Spleen (tissue), 7 donors: ENCODE results near the gene HMX2.
"Not testable (repeated sequence)": the region's sequence is repeated elsewhere in the genome, so short reads cannot be mapped to it uniquely, and the experiment has no call there.

Experiments used
- POLR2A ChIP-seq, 3 donors: fragments of 450-650 bp; IDR thresholded peaks; one replicate each; pipeline ENCODE4 v1.5.1; 2017; ENCODE audit warnings: antibody characterized with exemption in 3 of 3, mild to moderate bottlenecking in 1 of 3
- POLR2AphosphoS5 ChIP-seq, 3 donors: sonication (generic); formaldehyde crosslinking; IDR thresholded peaks; one replicate each; pipeline ENCODE4 v1.5.1; 2017; ENCODE audit warnings: antibody characterized with exemption in 3 of 3
- TF ChIP-seq, protein P1 (sequence below), 11 experiments: fragments of 200-600 bp in 7 of 11; fragments of 450-650 bp in 4 of 11; sonication (generic) in 4 of 11; IDR thresholded peaks in 8 of 11; conservative IDR thresholded peaks in 3 of 11; 1 replicate in 7 of 11; 2 replicates in 4 of 11; pipeline versions ENCODE4 v1.4.0 to v1.8.0; 2016 to 2021; ENCODE audit warnings: antibody characterized with exemption in 11 of 11, inconsistent platforms in 4 of 11, mild to moderate bottlenecking in 1 of 11
- donor health status: DM: no; HTN: no; CAD: no; lungs with moderate emphysema.
- donor health status: DM: no; HTN: no; CAD: no.
- donor health status: DM: no; HTN: no; CAD: no.

DNA sequence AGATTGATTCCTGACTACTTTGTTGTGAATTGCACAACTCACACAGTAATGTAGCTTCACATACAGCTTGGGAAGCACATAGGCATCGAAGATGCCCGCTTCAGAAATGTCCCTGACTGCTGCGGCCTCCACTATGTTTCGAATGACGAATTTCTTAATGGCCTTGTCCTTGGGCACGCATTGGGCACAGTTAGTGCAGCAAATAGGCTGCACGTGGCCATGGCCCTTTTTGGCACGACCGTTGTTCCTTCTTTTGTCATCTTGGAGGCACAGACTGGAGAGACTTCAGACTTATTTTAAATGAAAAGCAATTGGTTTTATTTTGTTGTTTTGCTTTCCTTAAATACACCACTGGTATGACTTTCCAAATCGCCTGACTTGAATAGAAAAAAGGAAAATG is 23.7 kb downstream of the HMX2 start:
- not testable (repeated sequence) for TF ChIP-seq POLR2A (IDR thresholded peaks at IDR 0.05)
- TF ChIP-seq, protein P1, sequence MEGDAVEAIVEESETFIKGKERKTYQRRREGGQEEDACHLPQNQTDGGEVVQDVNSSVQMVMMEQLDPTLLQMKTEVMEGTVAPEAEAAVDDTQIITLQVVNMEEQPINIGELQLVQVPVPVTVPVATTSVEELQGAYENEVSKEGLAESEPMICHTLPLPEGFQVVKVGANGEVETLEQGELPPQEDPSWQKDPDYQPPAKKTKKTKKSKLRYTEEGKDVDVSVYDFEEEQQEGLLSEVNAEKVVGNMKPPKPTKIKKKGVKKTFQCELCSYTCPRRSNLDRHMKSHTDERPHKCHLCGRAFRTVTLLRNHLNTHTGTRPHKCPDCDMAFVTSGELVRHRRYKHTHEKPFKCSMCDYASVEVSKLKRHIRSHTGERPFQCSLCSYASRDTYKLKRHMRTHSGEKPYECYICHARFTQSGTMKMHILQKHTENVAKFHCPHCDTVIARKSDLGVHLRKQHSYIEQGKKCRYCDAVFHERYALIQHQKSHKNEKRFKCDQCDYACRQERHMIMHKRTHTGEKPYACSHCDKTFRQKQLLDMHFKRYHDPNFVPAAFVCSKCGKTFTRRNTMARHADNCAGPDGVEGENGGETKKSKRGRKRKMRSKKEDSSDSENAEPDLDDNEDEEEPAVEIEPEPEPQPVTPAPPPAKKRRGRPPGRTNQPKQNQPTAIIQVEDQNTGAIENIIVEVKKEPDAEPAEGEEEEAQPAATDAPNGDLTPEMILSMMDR (IDR thresholded peaks at IDR 0.05 in 8 of 11, conservative IDR thresholded peaks at IDR 0.05 in 3 of 11): not testable (repeated sequence)
- peak in 1 of 3 donors; percentile 30 for TF ChIP-seq POLR2AphosphoS5 (IDR thresholded peaks at IDR 0.05)
